ENCODE data around the gene DSG3. TPM values are rescaled to one million over a fixed set of nuclear protein-coding genes. Genes with fewer than 3 reads are reported as not detected.

Gene DSG3
- total RNA-seq, 2 donors from 2014 or later = 0.08 TPM; not detected in 1

- TF ChIP-seq, protein P1, sequence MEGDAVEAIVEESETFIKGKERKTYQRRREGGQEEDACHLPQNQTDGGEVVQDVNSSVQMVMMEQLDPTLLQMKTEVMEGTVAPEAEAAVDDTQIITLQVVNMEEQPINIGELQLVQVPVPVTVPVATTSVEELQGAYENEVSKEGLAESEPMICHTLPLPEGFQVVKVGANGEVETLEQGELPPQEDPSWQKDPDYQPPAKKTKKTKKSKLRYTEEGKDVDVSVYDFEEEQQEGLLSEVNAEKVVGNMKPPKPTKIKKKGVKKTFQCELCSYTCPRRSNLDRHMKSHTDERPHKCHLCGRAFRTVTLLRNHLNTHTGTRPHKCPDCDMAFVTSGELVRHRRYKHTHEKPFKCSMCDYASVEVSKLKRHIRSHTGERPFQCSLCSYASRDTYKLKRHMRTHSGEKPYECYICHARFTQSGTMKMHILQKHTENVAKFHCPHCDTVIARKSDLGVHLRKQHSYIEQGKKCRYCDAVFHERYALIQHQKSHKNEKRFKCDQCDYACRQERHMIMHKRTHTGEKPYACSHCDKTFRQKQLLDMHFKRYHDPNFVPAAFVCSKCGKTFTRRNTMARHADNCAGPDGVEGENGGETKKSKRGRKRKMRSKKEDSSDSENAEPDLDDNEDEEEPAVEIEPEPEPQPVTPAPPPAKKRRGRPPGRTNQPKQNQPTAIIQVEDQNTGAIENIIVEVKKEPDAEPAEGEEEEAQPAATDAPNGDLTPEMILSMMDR (IDR thresholded peaks at IDR 0.05) = no peak
- no peak overlapping the region for H3K4me3 ChIP-seq
- H3K27me3 ChIP-seq = no peaks in the 10 kb centered on the region
- no peaks in the 10 kb centered on the region for H3K36me3 ChIP-seq
- no peak overlapping the region for H3K27ac ChIP-seq
- no peak for DNase-seq (ENCODE audit: low spot score)
- no peaks in the 10 kb centered on the region for H3K4me1 ChIP-seq
- H3K9me3 ChIP-seq = no peaks in the 10 kb centered on the region
Measured at GRCh38 chr18:31489311-31489710, 41.8 kb downstream of the DSG3 start.

DNA sequence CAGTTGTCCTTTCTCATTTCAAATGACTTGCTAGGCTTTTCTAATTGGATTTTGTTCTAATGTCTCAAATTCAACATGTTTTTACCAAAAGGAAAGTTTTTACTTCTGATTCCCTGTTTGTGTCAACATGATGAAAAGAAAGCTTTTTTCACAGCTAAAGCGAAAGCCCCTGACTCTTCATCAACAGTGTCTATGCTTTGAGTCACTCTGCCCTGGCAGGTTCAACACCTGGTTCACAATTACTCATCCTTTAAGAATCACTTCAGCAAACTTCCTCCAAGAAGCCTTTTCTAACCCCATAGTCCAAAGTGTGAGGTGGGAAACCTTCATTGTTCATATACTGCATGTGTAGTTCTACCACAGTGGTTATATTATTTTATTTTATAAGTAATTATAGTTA, 42.8 kb downstream of the DSG3 start:
- H3K4me3 ChIP-seq = no peak overlapping the region
- TF ChIP-seq, protein P1 (IDR thresholded peaks at IDR 0.05) = no peak
- no peaks in the 10 kb centered on the region for H3K27me3 ChIP-seq
- no peaks in the 10 kb centered on the region for H3K4me1 ChIP-seq
- no peak for DNase-seq (ENCODE audit: low spot score)
- H3K27ac ChIP-seq = no peak overlapping the region
- H3K9me3 ChIP-seq = no peaks in the 10 kb centered on the region
- no peaks in the 10 kb centered on the region for H3K36me3 ChIP-seq

- Histone ChIP-seq H3K27ac (no peak overlapping the region), H3K27me3 (no peaks in the 10 kb centered on the region), H3K9me3 (no peaks in the 10 kb centered on the region), H3K4me3 (no peak overlapping the region), H3K36me3 (no peaks in the 10 kb centered on the region), H3K4me1 (no peaks in the 10 kb centered on the region)
- DNase-seq (ENCODE audit: low spot score) = no peak
- TF ChIP-seq, protein P1 (IDR thresholded peaks at IDR 0.05) = no peak
Measured at GRCh38 chr18:31490833-31491232, 43.3 kb downstream of the DSG3 start.

- no peaks in the 10 kb centered on the region for H3K27me3 ChIP-seq
- no peaks in the 10 kb centered on the region for H3K36me3 ChIP-seq
- no peak overlapping the region for H3K27ac ChIP-seq
- no peak for DNase-seq (ENCODE audit: low spot score)
- H3K4me1 ChIP-seq = no peaks in the 10 kb centered on the region
- no peaks in the 10 kb centered on the region for H3K9me3 ChIP-seq
- no peak overlapping the region for H3K4me3 ChIP-seq
- TF ChIP-seq, protein P1 (IDR thresholded peaks at IDR 0.05) = no peak
Measured at GRCh38 chr18:31491586-31491985, 44.0 kb downstream of the DSG3 start.

DNA sequence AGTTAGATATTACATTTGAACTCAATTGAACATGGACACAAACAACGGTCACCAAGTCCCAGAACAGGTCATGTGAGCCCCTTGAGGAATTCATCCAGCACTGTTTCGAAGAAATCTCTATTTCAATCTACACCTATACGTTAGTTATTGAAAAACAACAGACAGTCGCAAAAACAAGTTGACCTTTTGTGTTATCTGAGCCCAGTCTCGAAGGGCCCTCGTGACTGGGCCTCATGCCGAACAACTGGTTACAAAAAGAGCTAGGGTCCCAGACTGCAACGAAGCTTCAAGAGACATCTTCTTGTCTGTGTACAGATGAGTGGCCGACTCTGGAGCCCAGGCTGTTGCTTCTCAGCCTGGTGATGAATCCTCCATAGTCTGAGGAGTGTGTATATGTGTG, 45.1 kb downstream of the DSG3 start:
- no peak overlapping the region for H3K27ac ChIP-seq
- no peak for DNase-seq (ENCODE audit: low spot score)
- H3K9me3 ChIP-seq = no peaks in the 10 kb centered on the region
- H3K4me3 ChIP-seq = no peak overlapping the region
- H3K4me1 ChIP-seq = no peaks in the 10 kb centered on the region
- TF ChIP-seq, protein P1 (IDR thresholded peaks at IDR 0.05) = no peak
- no peaks in the 10 kb centered on the region for H3K27me3 ChIP-seq
- no peaks in the 10 kb centered on the region for H3K36me3 ChIP-seq

DNA sequence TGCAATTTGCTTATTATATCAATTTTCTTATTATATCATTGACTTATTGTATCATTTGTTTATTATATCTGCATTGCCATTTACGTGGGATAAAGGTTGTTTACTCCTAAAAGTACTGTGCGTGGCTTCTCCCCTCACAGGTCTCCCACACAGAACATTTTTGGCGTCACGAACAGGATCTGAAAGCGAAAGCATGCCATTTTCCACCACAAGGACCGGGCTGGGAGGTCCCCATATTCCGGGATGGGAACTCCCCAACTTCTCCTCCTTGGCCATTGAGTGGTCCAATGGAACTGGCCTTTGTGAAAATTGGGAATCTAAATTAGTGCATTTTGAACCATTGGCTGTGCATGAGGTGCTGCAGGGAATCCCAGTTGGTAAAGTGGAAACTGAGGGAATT, 45.6 kb downstream of the DSG3 start:
- no peaks in the 10 kb centered on the region for H3K27me3 ChIP-seq

More for the DNA sequence above, 45.6 kb downstream of the DSG3 start:
- Histone ChIP-seq H3K4me3 (no peak overlapping the region), H3K27ac (no peak overlapping the region), H3K4me1 (no peaks in the 10 kb centered on the region), H3K9me3 (no peaks in the 10 kb centered on the region), H3K36me3 (no peaks in the 10 kb centered on the region)
- DNase-seq (ENCODE audit: low spot score) = no peak
- TF ChIP-seq, protein P1 (IDR thresholded peaks at IDR 0.05) = no peak
